Neural cell (in vitro differentiated cells): Measurements from ENCODE around the gene SAMD1. TPM values are rescaled to one million over a fixed set of nuclear protein-coding genes. Genes with fewer than 3 reads are reported as not detected.

Experiments used
- H2AFZ ChIP-seq: fragments of 200-600, 300-800 bp; sonication (generic), shearing (Covaris generic); 2 replicates; pipeline ENCODE4 v1.6.0; 2014; ENCODE audit warnings: low read depth, mild to moderate bottlenecking, antibody characterized with exemption, low read length, moderate library complexity
- H3F3A ChIP-seq: fragments of 200-600 bp; shearing (Covaris generic); 2 replicates; pipeline ENCODE4 v1.6.1; 2016; ENCODE audit warnings: mild to moderate bottlenecking, moderate library complexity, mixed read lengths, antibody characterized with exemption, low read length; ENCODE audit not compliant: insufficient read depth, poor library complexity, severe bottlenecking
- H3K27ac ChIP-seq: fragments of 200-600, 300-800 bp; sonication (generic), shearing (Covaris generic); 2 replicates; pipeline ENCODE4 v1.5.1; 2014; ENCODE audit warnings: mild to moderate bottlenecking, low read length, moderate library complexity
- H3K27me3 ChIP-seq: fragments of 300-800, 200-600 bp; sonication (generic), shearing (Covaris generic); 2 replicates; pipeline ENCODE4 v1.6.0; 2014; ENCODE audit warnings: mild to moderate bottlenecking, low read depth, low read length, moderate library complexity; ENCODE audit not compliant: insufficient read depth
- H3K36me3 ChIP-seq: fragments of 300-800, 200-600 bp; sonication (generic), shearing (Covaris generic); 2 replicates; pipeline ENCODE4 v1.5.1; 2014; ENCODE audit warnings: mild to moderate bottlenecking, antibody characterized with exemption, low read length, moderate library complexity; ENCODE audit not compliant: insufficient read depth
- H3K4me2 ChIP-seq: fragments of 300-800, 200-600 bp; sonication (generic), shearing (Covaris generic); 2 replicates; pipeline ENCODE4 v1.6.0; 2014; ENCODE audit warnings: mild to moderate bottlenecking, low read length
- H3K4me3 ChIP-seq: fragments of 300-800, 200-600 bp; sonication (generic), shearing (Covaris generic); 2 replicates; pipeline ENCODE4 v1.5.1; 2014; ENCODE audit warnings: mild to moderate bottlenecking, low read length, moderate library complexity
- H3K79me2 ChIP-seq: fragments of 200-600 bp; shearing (Covaris generic); replicated peaks from 2 replicates; pipeline ENCODE4 v1.6.0; 2014; ENCODE audit warnings: mild to moderate bottlenecking, low read length, moderate library complexity; ENCODE audit not compliant: insufficient read depth
- H3K9ac ChIP-seq: fragments of 300-800, 200-600 bp; sonication (generic), shearing (Covaris generic); 2 replicates; pipeline ENCODE4 v1.6.1; 2016; ENCODE audit warnings: mild to moderate bottlenecking, low read length, mixed read lengths
- H3K9me2 ChIP-seq: fragments of 200-600 bp; shearing (Covaris generic); 2 replicates; pipeline ENCODE4 v1.6.1; 2016; ENCODE audit warnings: mild to moderate bottlenecking, low read length, mixed read lengths; ENCODE audit not compliant: insufficient read depth
- H3K9me3 ChIP-seq: fragments of 200-600, 300-800 bp; sonication (generic), shearing (Covaris generic); 2 replicates; pipeline ENCODE4 v1.6.1; 2016; ENCODE audit warnings: mild to moderate bottlenecking, mixed run types, low read length, moderate library complexity, mixed read lengths
- H4K20me1 ChIP-seq: fragments of 200-600 bp; shearing (Covaris generic); 2 replicates; pipeline ENCODE4 v1.6.1; 2016; ENCODE audit warnings: mild to moderate bottlenecking, mixed run types; ENCODE audit not compliant: insufficient read depth
- EP300 ChIP-seq: fragments of 450-650 bp; conservative IDR thresholded peaks from 2 replicates; pipeline ENCODE4 v1.6.1; 2014; ENCODE audit warnings: antibody characterized with exemption, mild to moderate bottlenecking, moderate library complexity; ENCODE audit not compliant: poor library complexity, severe bottlenecking
- EZH2 ChIP-seq: fragments of 200-600, 300-800 bp; shearing (Covaris generic), sonication (generic); IDR thresholded peaks from 2 replicates; pipeline ENCODE4 v1.6.1; 2014; ENCODE audit warnings: antibody characterized with exemption, low read length, borderline replicate concordance, mild to moderate bottlenecking; ENCODE audit not compliant: insufficient read depth, poor library complexity, severe bottlenecking
- MXI1 ChIP-seq: fragments of 450-650 bp; conservative IDR thresholded peaks from 2 replicates; pipeline ENCODE4 v1.6.1; 2014; ENCODE audit warnings: antibody characterized with exemption, mild to moderate bottlenecking; ENCODE audit not compliant: poor library complexity, severe bottlenecking
- POLR2AphosphoS5 ChIP-seq: IDR thresholded peaks from 2 replicates; pipeline ENCODE4 v1.6.1; 2012
- RAD21 ChIP-seq: fragments of 450-650 bp; conservative IDR thresholded peaks from 2 replicates; pipeline ENCODE4 v1.6.1; 2014; ENCODE audit warnings: antibody characterized with exemption, mild to moderate bottlenecking, moderate library complexity
- SMC3 ChIP-seq: fragments of 450-650 bp; conservative IDR thresholded peaks from 2 replicates; pipeline ENCODE4 v1.6.1; 2014; ENCODE audit warnings: antibody characterized with exemption, mild to moderate bottlenecking, moderate library complexity; ENCODE audit not compliant: poor library complexity
- TAF1 ChIP-seq: IDR thresholded peaks from 2 replicates; pipeline ENCODE4 v1.6.1; 2012; ENCODE audit warnings: low read depth
- polyA plus RNA-seq: library from polyadenylated mRNA; depleted of rRNA; stranded (reverse); fragments of >200 nt; gene quantifications from 2 replicates; pipeline ENCODE4 v1.2.3, GENCODE V29; 2014
- TF ChIP-seq, protein P1 (sequence below): fragments of 450-650 bp; IDR thresholded peaks from 2 replicates; pipeline ENCODE4 v1.5.1; 2014; ENCODE audit warnings: antibody characterized with exemption, mild to moderate bottlenecking, moderate library complexity; ENCODE audit not compliant: poor library complexity, severe bottlenecking
- TF ChIP-seq, protein P2 (sequence below): IDR thresholded peaks from 2 replicates; pipeline ENCODE4 v1.6.1; 2012; ENCODE audit warnings: borderline replicate concordance

SAMD1 gene
- polyA plus RNA-seq, 1 donor from 2014 or later, result 38.1 TPM

DNA sequence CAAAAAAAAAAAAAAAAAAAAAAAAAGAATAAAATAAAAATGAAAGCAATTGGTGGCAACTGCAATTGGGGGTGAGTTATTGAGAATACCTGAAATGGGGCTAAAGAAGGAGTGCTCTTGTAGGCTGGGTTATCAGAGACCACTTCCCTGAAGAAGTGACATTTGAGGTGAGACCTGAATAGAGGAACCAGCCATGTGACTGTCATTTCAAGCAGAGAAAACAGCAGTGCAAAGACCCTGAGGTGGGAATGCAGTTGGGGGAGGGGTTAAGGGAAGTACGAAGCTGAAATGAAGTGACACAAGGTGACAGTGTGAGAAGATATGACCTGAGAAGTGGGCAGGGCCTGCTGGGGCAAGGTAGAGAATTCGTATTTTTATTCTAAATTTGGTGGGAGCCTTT lies 24.4 kb downstream of the SAMD1 start:
- H3K9ac ChIP-seq, result no peak overlapping the region
- no peak for TF ChIP-seq POLR2AphosphoS5
- TF ChIP-seq MXI1, result no peak
- no peak for TF ChIP-seq SMC3
- no peak for TF ChIP-seq RAD21
- TF ChIP-seq, protein P1, sequence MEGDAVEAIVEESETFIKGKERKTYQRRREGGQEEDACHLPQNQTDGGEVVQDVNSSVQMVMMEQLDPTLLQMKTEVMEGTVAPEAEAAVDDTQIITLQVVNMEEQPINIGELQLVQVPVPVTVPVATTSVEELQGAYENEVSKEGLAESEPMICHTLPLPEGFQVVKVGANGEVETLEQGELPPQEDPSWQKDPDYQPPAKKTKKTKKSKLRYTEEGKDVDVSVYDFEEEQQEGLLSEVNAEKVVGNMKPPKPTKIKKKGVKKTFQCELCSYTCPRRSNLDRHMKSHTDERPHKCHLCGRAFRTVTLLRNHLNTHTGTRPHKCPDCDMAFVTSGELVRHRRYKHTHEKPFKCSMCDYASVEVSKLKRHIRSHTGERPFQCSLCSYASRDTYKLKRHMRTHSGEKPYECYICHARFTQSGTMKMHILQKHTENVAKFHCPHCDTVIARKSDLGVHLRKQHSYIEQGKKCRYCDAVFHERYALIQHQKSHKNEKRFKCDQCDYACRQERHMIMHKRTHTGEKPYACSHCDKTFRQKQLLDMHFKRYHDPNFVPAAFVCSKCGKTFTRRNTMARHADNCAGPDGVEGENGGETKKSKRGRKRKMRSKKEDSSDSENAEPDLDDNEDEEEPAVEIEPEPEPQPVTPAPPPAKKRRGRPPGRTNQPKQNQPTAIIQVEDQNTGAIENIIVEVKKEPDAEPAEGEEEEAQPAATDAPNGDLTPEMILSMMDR, result no peak
- no peak for TF ChIP-seq TAF1
- no peak for TF ChIP-seq EP300
- TF ChIP-seq EZH2, result no peak
- TF ChIP-seq, protein P2, sequence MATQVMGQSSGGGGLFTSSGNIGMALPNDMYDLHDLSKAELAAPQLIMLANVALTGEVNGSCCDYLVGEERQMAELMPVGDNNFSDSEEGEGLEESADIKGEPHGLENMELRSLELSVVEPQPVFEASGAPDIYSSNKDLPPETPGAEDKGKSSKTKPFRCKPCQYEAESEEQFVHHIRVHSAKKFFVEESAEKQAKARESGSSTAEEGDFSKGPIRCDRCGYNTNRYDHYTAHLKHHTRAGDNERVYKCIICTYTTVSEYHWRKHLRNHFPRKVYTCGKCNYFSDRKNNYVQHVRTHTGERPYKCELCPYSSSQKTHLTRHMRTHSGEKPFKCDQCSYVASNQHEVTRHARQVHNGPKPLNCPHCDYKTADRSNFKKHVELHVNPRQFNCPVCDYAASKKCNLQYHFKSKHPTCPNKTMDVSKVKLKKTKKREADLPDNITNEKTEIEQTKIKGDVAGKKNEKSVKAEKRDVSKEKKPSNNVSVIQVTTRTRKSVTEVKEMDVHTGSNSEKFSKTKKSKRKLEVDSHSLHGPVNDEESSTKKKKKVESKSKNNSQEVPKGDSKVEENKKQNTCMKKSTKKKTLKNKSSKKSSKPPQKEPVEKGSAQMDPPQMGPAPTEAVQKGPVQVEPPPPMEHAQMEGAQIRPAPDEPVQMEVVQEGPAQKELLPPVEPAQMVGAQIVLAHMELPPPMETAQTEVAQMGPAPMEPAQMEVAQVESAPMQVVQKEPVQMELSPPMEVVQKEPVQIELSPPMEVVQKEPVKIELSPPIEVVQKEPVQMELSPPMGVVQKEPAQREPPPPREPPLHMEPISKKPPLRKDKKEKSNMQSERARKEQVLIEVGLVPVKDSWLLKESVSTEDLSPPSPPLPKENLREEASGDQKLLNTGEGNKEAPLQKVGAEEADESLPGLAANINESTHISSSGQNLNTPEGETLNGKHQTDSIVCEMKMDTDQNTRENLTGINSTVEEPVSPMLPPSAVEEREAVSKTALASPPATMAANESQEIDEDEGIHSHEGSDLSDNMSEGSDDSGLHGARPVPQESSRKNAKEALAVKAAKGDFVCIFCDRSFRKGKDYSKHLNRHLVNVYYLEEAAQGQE, result no peak
- no peak overlapping the region for H3K27ac ChIP-seq
- H3K9me2 ChIP-seq, result no peaks in the 10 kb centered on the region
- H3K79me2 ChIP-seq, result no peaks in the 10 kb centered on the region
- H3K36me3 ChIP-seq, result no peaks in the 10 kb centered on the region
- no peak overlapping the region for H2AFZ ChIP-seq
- no peak overlapping the region for H3K4me3 ChIP-seq
- no peaks in the 10 kb centered on the region for H3F3A ChIP-seq
- no peaks in the 10 kb centered on the region for H3K9me3 ChIP-seq
- no peaks in the 10 kb centered on the region for H4K20me1 ChIP-seq
- no peak overlapping the region for H3K4me2 ChIP-seq
- H3K27me3 ChIP-seq, result no peaks in the 10 kb centered on the region

DNA sequence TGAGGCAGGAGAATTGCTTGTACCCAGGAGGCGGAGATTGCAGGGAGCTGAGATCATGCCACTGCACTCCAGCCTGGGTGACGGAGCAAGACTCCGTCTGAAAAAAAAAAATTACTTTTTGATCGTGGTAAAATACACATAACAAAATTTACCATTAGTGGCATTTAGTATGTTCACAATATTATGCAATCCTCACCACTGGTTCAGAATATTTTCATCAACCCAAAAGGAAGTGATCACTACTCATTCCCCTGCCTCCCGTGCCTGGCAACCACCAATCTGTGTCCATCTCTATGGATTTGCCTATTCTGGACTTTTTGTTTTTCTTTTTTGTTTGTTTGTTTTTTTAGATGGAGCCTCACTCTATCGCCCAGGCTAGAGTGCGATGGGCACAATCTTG lies 27.4 kb downstream of the SAMD1 start:
- Histone ChIP-seq H3K36me3 (no peaks in the 10 kb centered on the region), H3K79me2 (no peaks in the 10 kb centered on the region), H3F3A (no peaks in the 10 kb centered on the region), H3K27me3 (peaks cover 16% of the 10 kb centered on the region), H3K4me2 (no peak overlapping the region), H3K4me3 (no peak overlapping the region), H3K27ac (no peak overlapping the region), H3K9ac (no peak overlapping the region), H4K20me1 (no peaks in the 10 kb centered on the region), H3K9me2 (no peaks in the 10 kb centered on the region), H3K9me3 (no peaks in the 10 kb centered on the region), H2AFZ (no peak overlapping the region)
- TF ChIP-seq RAD21 (no peak), EP300 (no peak), TAF1 (no peak), SMC3 (no peak), POLR2AphosphoS5 (no peak), EZH2 (no peak), MXI1 (no peak)
- TF ChIP-seq, protein P1, result no peak
- TF ChIP-seq, protein P2, result no peak
